ENCODE measurements around the gene GIPC2.

DNA sequence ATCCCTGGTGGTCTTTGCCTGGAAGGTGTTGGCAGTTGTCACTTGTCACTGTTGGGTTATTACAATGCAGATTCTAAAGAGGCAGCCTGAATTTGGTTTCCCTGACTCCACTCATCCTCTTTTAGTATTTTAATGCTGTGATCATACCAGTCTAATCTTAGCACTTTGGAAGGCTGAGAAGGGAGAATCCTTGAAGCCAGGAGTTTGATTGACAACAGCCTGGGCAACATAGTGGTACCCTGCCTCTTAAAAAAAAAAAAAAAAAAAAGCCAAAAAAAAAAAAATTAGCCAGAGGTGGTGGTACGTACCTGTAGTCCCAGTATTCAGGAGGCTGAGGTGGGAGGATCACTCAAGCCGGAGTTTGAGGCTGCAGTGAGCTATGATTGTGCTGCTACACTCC is 7.7 kb downstream of the GIPC2 start:
- TF ChIP-seq PHF21A (IDR thresholded peaks at IDR 0.05; ENCODE audit: borderline replicate concordance, low read depth) = no peak
- no peak for TF ChIP-seq ZNF140 (CRISPR knock-in tag; IDR thresholded peaks at IDR 0.05)
- TF ChIP-seq HMG20A (CRISPR knock-in tag; conservative IDR thresholded peaks at IDR 0.05) = no peak
- TF ChIP-seq POLR2A (conservative IDR thresholded peaks at IDR 0.05) = no peak
- TF ChIP-seq, protein P1, sequence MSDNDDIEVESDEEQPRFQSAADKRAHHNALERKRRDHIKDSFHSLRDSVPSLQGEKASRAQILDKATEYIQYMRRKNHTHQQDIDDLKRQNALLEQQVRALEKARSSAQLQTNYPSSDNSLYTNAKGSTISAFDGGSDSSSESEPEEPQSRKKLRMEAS (CRISPR knock-in tag; IDR thresholded peaks at IDR 0.05) = no peak
- TF ChIP-seq ZFP1 (CRISPR knock-in tag; IDR thresholded peaks at IDR 0.05) = no peak

All from K562 (cell line).